HTR-8/SVneo (cell line): ENCODE measurements around the gene ANKRD11.
"Not testable (repeated sequence)": the region's sequence is repeated elsewhere in the genome, so short reads cannot be mapped to it uniquely, and the experiment has no call there.

Experiments
- DNase-seq: peaks from one replicate; pipeline ENCODE4 v3.0.0; 2011; ENCODE audit warnings: low spot score, mixed read lengths; ENCODE audit not compliant: insufficient read length
- FAIRE-seq: peaks from 2 replicates; lab custom pipeline; 2011; peaks lifted over from hg19 to GRCh38; lab: Jason Lieb, UNC

Gene ANKRD11

GRCh38 chr16:89482817-89483205 is 7.5 kb downstream of the ANKRD11 start:
- FAIRE-seq = no peak
- DNase-seq = no peak

GRCh38 chr16:89482150-89482816 is 8.1 kb downstream of the ANKRD11 start:
- FAIRE-seq = no peak
- DNase-seq = no peak

DNA sequence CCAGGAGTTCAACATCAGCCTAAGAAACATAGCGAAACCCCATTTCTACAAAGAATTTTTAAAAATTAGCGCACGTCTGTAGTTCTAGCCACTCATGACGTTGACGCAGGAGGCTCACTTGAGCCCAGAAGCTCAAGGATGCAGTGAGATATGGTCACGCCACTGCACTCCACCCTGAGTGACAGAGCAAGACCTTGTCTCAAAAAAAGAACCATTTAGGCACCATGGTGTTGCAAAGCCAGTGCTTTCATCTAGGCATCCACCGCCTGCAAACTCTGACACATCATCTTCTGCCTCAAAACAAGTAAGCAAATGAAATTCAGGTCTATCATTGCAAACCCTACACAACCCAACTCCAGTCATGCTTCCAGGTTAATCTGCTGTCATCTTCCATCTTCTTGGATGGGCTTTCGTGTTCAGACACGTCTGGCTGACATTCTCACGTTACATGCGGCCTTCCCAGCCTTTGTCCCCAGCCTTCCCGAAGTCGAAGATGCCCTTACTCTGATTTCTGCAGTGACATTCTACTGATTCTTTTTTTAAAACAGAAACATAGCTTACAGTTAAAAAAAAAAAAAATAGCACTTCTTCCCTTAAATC is 8.9 kb downstream of the ANKRD11 start:
- DNase-seq = no peak
- no peak for FAIRE-seq

DNA sequence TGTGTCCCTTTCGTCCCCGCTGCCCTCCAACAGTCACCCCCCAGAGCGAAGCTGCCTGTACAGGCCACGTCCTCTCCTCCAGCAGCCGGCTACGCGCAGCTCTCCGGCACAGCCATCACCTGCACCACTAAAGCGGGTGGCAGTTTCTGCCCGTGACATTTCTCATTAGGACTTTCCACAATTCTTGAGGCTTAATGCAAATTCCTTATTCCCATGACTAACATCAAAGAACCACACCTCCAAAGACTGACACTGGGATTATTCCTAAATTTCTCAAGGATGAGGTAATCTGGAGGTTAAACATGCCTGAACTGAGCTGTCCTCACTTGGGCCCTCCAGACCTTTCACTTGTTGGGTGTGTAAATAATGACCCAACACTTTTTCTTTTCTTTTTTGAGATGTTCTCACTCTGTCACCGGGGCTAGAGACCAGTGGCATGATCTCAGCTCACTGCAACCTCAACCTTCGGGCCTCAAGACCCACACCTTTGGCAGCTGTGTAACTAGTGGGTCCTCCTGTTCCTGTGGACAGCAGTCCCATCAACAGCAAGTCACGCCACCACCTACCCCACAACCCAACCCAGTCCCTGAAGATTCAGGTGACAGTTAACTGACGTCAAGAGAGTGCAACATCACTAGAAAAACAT is 11.7 kb downstream of the ANKRD11 start:
- no peak for FAIRE-seq
- DNase-seq = no peak

GRCh38 chr16:89476811-89477261 is 13.5 kb downstream of the ANKRD11 start:
- no peak for FAIRE-seq
- DNase-seq = no peak

DNA sequence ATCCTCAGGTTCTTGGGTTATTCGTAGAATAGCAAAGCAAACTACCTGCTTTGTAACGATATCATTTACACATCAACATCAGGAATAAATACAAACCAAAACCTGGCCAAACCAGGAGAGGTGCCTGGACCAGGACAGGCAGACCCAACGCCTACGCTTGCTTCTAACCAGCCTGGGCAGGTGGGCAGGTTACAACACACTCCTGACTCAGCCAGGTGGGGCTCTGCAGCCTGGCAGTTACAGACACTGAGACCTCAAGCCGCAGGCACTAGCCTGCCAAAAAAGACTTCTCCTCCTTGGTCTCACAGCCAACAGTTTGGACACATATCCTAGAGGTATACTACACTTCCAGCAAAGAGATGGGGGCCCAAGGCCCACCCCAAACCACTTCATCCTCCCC is 14.0 kb downstream of the ANKRD11 start:
- FAIRE-seq (no peak), DNase-seq (no peak)

DNA sequence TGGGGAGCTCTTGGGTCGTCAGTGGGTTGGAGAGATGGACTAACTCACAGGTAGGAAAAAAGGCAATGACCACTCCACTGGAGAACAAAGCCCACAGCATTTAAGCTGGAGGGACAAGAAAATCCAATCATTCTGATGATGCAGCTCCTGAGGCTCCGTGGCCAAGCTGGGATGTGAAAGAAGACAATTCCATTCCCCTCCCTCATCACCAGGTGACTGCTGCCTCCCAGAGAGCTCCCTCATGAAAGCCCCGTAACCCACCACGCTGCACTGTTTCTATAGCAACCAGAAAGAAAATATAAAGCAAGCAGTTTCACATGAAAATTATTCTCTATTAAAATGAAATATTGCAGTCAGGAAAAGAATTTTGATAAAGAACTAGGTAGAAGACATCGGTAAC is 15.2 kb downstream of the ANKRD11 start:
- DNase-seq (no peak), FAIRE-seq (no peak)

- no peak for DNase-seq
- no peak for FAIRE-seq
These were observed 16.5 kb downstream of the ANKRD11 start for GRCh38 chr16:89473791-89474414.

GRCh38 chr16:89473136-89473712 is 17.1 kb downstream of the ANKRD11 start:
- FAIRE-seq (no peak), DNase-seq (no peak)

GRCh38 chr16:89472711-89473075 is 17.7 kb downstream of the ANKRD11 start:
- no peak for DNase-seq
- no peak for FAIRE-seq

DNA sequence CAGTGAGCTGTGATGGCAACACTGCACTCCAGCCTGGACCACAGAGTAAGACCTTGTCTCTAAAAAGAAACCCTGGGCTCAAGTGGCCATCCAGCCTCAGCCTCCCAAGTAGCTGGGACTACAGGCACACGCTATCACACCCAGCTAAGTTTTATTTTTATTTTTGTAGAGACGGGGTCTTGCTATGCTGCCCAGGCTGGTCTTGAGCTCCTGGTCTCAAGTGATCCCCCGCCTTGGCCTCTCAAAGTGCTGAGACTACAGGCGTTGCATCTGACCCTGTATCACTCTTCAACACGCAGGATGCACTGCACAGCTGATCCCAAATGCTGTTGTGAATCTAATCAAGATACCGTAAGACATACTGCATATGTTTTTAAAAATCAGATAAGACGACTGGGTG is 23.0 kb downstream of the ANKRD11 start:
- FAIRE-seq = no peak
- no peak for DNase-seq

GRCh38 chr16:89466920-89467319 is 23.4 kb downstream of the ANKRD11 start:
- no peak for FAIRE-seq
- no peak for DNase-seq

- DNase-seq, FAIRE-seq: not testable (repeated sequence)
These were observed 27.0 kb downstream of the ANKRD11 start for GRCh38 chr16:89463312-89463711.

- DNase-seq, FAIRE-seq: not testable (repeated sequence)
These were observed 27.7 kb downstream of the ANKRD11 start for GRCh38 chr16:89462639-89463038.

- FAIRE-seq, DNase-seq: not testable (repeated sequence)
These were observed 28.5 kb downstream of the ANKRD11 start for GRCh38 chr16:89461890-89462289.

- no peak for FAIRE-seq
- DNase-seq = no peak
These were observed 29.8 kb downstream of the ANKRD11 start for GRCh38 chr16:89460556-89460955.

DNA sequence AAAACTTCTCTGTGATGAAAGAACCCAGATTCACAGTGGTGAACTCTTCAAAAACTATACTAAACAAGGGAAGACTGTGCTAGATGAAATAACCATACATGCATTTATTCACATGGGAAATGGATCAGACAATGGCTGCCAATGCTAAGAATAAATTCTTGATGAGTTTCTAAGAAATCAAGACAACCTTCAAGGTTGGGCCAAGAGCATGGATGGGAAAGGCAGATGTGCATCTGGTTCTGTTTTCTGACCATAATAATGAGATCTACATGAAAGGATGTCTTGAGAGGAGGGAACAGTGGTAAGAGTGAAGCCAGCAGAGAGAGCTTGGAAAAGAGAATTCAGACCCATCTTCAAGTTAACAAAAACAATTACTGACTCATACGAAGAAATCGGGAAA is 31.4 kb downstream of the ANKRD11 start:
- no peak for FAIRE-seq
- DNase-seq = no peak

DNA sequence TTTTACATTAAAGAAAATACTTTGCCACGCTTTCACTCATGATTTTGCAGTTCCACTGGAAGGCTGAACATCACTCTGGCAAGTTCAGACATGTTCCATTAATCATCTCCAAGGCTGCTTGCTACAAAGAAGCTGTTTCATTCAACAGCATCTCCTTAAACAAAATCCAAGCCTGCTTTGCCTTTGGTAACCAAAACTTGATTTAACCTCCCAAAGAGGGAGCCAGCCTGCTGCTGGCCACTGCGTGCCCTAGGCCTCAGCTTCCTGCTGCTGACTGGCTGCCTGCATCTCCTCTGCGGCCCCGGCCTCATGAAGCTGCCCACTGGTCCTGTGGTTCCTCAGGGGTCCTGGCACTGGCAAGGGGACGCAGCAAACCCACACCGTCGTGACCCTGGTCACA is 31.8 kb downstream of the ANKRD11 start:
- FAIRE-seq (no peak), DNase-seq (peak; percentile 48)

GRCh38 chr16:89456419-89456959 is 33.9 kb downstream of the ANKRD11 start:
- FAIRE-seq = no peak
- DNase-seq = no peak

DNA sequence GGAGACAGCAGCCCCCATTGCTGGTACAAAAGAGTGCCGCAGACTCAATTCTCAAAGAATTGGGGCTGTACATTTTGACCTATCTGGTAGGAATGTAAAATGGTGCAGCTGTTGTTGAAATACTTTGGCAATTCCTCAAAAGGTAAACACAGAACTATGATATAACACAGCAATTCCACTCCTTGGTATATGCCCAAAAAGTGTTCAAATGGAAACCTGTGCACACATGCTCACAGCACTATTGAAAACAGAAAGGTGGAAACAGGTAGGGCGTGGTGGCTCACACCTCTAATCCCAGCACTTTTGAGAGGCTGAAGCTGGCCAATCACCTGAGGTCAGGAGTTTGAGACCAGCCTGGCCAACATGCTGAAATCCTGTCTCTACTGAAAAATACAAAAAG is 34.7 kb downstream of the ANKRD11 start:
- FAIRE-seq = no peak
- no peak for DNase-seq

DNA sequence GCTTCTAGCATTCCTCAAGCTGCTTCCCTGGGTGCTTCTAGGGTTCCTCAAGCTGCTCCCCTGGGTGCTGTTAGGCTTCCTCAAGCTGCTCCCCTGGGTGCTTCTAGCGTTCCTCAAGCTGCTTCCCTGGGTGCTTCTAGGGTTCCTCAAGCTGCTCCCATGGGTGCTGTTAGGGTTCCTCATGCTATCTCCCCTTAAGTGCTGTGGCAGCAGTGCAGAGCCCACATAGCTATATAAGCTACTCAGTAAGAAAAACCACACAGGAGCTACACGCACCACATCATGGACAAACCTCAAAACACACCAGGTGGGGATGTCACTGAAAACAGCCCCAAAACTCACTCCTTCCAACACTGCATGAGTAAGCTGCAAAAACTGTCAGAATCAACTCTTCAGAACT is 35.2 kb downstream of the ANKRD11 start:
- FAIRE-seq = no peak
- no peak for DNase-seq
